Caco-2 (cell line): Measurements from ENCODE around the gene APLF. TPM values are rescaled to one million over a fixed set of nuclear protein-coding genes. Genes with fewer than 3 reads are reported as not detected.

Experiments used
- BruUV-seq: library from RNA; stranded (reverse); fragments of 400-500 nt; replicated peaks from 2 replicates; lab custom pipeline; 2021; lab: Mats Ljungman, UMichigan
- CTCF ChIA-PET: fragments of 300-600 bp; sonication (Branson Sonifier 250); formaldehyde crosslinking; loops from one replicate; lab custom pipeline; 2022; ENCODE audit warnings: antibody characterized with exemption; lab: Charles Lee
- POLR2A ChIA-PET: fragments of 300-600 bp; sonication (Branson Sonifier 250); formaldehyde crosslinking; loops from one replicate; lab custom pipeline; 2022; ENCODE audit warnings: antibody characterized with exemption; lab: Charles Lee
- DNase-seq, 2 experiments: peaks; one replicate each; pipeline versions ENCODE4 v3.0.0 to v3.0.0-alpha.2; 2020 to 2022
- H3K27me3 ChIP-seq: replicated peaks from 2 replicates; pipeline ENCODE4 v1.6.0; 2011; ENCODE audit warnings: low read length; ENCODE audit not compliant: control insufficient read depth, insufficient read depth
- H3K36me3 ChIP-seq: 2 replicates; pipeline ENCODE4 v1.5.1; 2011; ENCODE audit warnings: low read length; ENCODE audit not compliant: control insufficient read depth, insufficient read depth
- H3K4me1 ChIP-seq: fragments of 250-450 bp; sonication (Bioruptor Pico); 2 replicates; pipeline ENCODE4 v1.5.1; 2020; ENCODE audit warnings: mild to moderate bottlenecking
- H3K4me3 ChIP-seq: 2 replicates; pipeline ENCODE4 v1.5.1; 2011; ENCODE audit warnings: low read depth, mild to moderate bottlenecking, control low read depth, low read length
- H3K9me3 ChIP-seq: fragments of 250-450 bp; sonication (Bioruptor Pico); 2 replicates; pipeline ENCODE4 v1.5.1; 2020; ENCODE audit warnings: mild to moderate bottlenecking, moderate library complexity
- H3K27ac Mint-ChIP-seq: one replicate; pipeline ENCODE4 v1.8.0; 2022; ENCODE audit warnings: mixed read lengths; ENCODE audit not compliant: unreplicated experiment
- H3K27me3 Mint-ChIP-seq: one replicate; pipeline ENCODE4 v1.8.0; 2022; ENCODE audit warnings: mixed read lengths; ENCODE audit not compliant: insufficient read depth, unreplicated experiment
- H3K36me3 Mint-ChIP-seq: one replicate; pipeline ENCODE4 v1.8.0; 2022; ENCODE audit warnings: mild to moderate bottlenecking, mixed read lengths; ENCODE audit not compliant: insufficient read depth, unreplicated experiment
- H3K4me1 Mint-ChIP-seq: one replicate; pipeline ENCODE4 v1.8.0; 2022; ENCODE audit warnings: low read depth, mixed read lengths; ENCODE audit not compliant: unreplicated experiment
- H3K4me3 Mint-ChIP-seq: one replicate; pipeline ENCODE4 v1.8.0; 2022; ENCODE audit warnings: mild to moderate bottlenecking, moderate library complexity, mixed read lengths; ENCODE audit not compliant: unreplicated experiment
- H3K9me3 Mint-ChIP-seq: one replicate; pipeline ENCODE4 v1.8.0; 2022; ENCODE audit warnings: mixed read lengths; ENCODE audit not compliant: unreplicated experiment
- intact Hi-C: fragments of 100-400 bp; cut with micrococcal nuclease; formaldehyde crosslinking; loops from one replicate; pipeline ENCODE4 v1.10.0; 2022; ENCODE audit not compliant: unreplicated experiment
- total RNA-seq: library from RNA; stranded (reverse); gene quantifications from 2 replicates; pipeline ENCODE4 v1.2.3, GENCODE V29; 2022
- TF ChIP-seq, protein P1 (sequence below), 2 experiments: fragments of 200-600 bp in 1 of 2; IDR thresholded peaks; 1 replicate in 1 of 2; 2 replicates in 1 of 2; pipeline versions ENCODE4 v1.5.1 to v1.8.0; 2011 to 2022; ENCODE audit warnings: antibody characterized with exemption in 1 of 2, control low read depth in 1 of 2, inconsistent platforms in 1 of 2, low read depth in 1 of 2, low read length in 1 of 2, mild to moderate bottlenecking in 1 of 2, moderate library complexity in 1 of 2; ENCODE audit not compliant: insufficient read depth in 1 of 2, severe bottlenecking in 1 of 2, unreplicated experiment in 1 of 2

Gene APLF
- total RNA-seq, 1 experiment from 2014 or later: 3.9 TPM

DNA sequence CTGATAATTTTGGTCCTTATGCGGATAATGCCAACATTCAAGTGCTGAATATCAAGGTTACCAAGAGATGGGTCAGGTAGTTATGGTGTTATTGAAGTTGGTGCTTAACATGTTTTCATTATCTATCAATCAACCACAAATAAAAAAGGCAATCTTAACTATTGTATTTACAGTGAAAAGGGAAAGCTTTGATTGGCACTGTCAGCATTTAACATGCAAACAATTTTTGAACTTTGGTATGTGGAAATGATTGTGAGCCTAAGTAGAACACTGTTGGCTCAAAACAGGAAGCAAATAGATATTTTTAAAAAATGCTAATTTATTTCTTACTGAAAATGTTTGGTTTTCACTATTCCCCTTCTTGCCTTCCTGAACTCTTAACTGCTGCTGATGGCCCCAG lies 21.9 kb downstream of the APLF start:
- no peaks in the 10 kb centered on the region for H3K4me1 ChIP-seq
- no peak for DNase-seq
- no peak overlapping the region for H3K4me3 Mint-ChIP-seq
- H3K27ac Mint-ChIP-seq: no peak overlapping the region
- no peaks in the 10 kb centered on the region for H3K9me3 ChIP-seq
- POLR2A ChIA-PET: no interaction called here
- intact Hi-C loops: no loop called here
- H3K36me3 ChIP-seq: no peaks in the 10 kb centered on the region
- no peaks in the 10 kb centered on the region for H3K27me3 ChIP-seq
- H3K27me3 Mint-ChIP-seq: no peaks in the 10 kb centered on the region
- TF ChIP-seq, protein P1, sequence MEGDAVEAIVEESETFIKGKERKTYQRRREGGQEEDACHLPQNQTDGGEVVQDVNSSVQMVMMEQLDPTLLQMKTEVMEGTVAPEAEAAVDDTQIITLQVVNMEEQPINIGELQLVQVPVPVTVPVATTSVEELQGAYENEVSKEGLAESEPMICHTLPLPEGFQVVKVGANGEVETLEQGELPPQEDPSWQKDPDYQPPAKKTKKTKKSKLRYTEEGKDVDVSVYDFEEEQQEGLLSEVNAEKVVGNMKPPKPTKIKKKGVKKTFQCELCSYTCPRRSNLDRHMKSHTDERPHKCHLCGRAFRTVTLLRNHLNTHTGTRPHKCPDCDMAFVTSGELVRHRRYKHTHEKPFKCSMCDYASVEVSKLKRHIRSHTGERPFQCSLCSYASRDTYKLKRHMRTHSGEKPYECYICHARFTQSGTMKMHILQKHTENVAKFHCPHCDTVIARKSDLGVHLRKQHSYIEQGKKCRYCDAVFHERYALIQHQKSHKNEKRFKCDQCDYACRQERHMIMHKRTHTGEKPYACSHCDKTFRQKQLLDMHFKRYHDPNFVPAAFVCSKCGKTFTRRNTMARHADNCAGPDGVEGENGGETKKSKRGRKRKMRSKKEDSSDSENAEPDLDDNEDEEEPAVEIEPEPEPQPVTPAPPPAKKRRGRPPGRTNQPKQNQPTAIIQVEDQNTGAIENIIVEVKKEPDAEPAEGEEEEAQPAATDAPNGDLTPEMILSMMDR (IDR thresholded peaks at IDR 0.05; ENCODE audit: insufficient read depth in 1 of 2, low read depth in 1 of 2, low read length in 1 of 2, severe bottlenecking in 1 of 2, unreplicated experiment in 1 of 2): no peak
- H3K4me1 Mint-ChIP-seq: no peaks in the 10 kb centered on the region
- CTCF ChIA-PET: interaction anchor here (0.6 kb wide), 1 partner anchor 106 kb away, joined by 3 read pairs; no protein-coding TSS in a partner anchor
- H3K4me3 ChIP-seq: no peak overlapping the region
- no peaks in the 10 kb centered on the region for H3K36me3 Mint-ChIP-seq
- no peaks in the 10 kb centered on the region for H3K9me3 Mint-ChIP-seq
- BruUV-seq: no TSS peak

DNA sequence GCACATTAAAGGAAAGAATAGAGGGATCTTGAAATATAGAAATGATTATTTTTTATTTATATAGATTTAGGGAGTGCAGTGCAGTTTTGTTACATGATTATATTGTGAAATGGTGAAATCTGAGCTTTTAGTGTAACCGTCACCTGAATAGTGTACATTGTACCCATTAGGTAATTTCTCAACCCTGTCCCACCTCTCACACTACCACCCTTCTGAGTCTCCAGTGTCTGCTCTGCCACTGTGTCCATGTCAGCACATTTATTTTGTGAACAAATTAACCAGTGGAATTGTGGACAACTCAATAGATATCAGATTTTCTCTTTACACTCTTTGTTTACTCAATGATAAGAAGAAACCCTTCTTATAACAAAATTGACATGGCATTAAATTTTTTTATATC lies 24.2 kb downstream of the APLF start:
- Histone ChIP-seq H3K36me3 (no peaks in the 10 kb centered on the region), H3K4me3 (no peak overlapping the region), H3K9me3 (0 out of 2 replicates have a peak, but pooled peaks cover under 1% of the 10 kb centered on the region), H3K4me1 (no peaks in the 10 kb centered on the region), H3K27me3 (no peaks in the 10 kb centered on the region)
- peaks cover 3% of the 10 kb centered on the region for H3K9me3 Mint-ChIP-seq
- no peak for DNase-seq
- TF ChIP-seq, protein P1 (IDR thresholded peaks at IDR 0.05; ENCODE audit: insufficient read depth in 1 of 2, low read depth in 1 of 2, low read length in 1 of 2, severe bottlenecking in 1 of 2, unreplicated experiment in 1 of 2): no peak
- no peaks in the 10 kb centered on the region for H3K36me3 Mint-ChIP-seq
- intact Hi-C loops: no loop called here
- BruUV-seq: no TSS peak
- CTCF ChIA-PET: no interaction called here
- no peak overlapping the region for H3K4me3 Mint-ChIP-seq
- no peaks in the 10 kb centered on the region for H3K27me3 Mint-ChIP-seq
- no peaks in the 10 kb centered on the region for H3K4me1 Mint-ChIP-seq
- POLR2A ChIA-PET: no interaction called here
- H3K27ac Mint-ChIP-seq: no peak overlapping the region

DNA sequence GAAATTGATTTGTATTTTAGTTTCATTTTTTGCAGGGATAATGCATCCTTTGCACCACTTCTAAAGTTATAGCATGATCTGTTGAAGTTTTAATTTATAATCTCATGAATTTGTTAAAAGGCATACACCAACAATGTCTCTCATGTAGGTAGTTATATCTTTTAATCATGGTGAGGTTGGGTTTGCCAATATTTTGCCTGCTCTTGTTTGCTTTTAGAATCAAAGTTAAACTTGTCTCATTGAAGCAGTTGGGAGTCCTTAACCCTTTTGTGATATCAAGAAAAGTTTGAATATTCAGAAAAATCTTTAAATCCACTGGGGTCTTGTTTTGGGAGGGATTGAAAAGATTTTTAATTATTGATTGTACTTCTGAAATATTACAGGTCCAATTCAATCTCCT lies 31.7 kb downstream of the APLF start:
- no peaks in the 10 kb centered on the region for H3K27me3 Mint-ChIP-seq
- ChIA-PET POLR2A (no interaction called here), CTCF (no interaction called here)
- BruUV-seq: no TSS peak
- H3K9me3 Mint-ChIP-seq: peaks cover 10% of the 10 kb centered on the region
- no peak overlapping the region for H3K4me3 ChIP-seq
- no peak for DNase-seq
- no peaks in the 10 kb centered on the region for H3K36me3 Mint-ChIP-seq
- intact Hi-C loops: no loop called here
- TF ChIP-seq, protein P1 (IDR thresholded peaks at IDR 0.05; ENCODE audit: insufficient read depth in 1 of 2, low read depth in 1 of 2, low read length in 1 of 2, severe bottlenecking in 1 of 2, unreplicated experiment in 1 of 2): no peak
- H3K4me1 ChIP-seq: no peaks in the 10 kb centered on the region
- H3K36me3 ChIP-seq: no peaks in the 10 kb centered on the region
- H3K9me3 ChIP-seq: 0 out of 2 replicates have a peak, but pooled peaks cover 4% of the 10 kb centered on the region
- H3K4me3 Mint-ChIP-seq: no peak overlapping the region
- H3K4me1 Mint-ChIP-seq: no peaks in the 10 kb centered on the region
- no peak overlapping the region for H3K27ac Mint-ChIP-seq
- no peaks in the 10 kb centered on the region for H3K27me3 ChIP-seq
